GM12878 (cell line): ENCODE data around the gene OGFOD3. TPM values are rescaled to one million over a fixed set of nuclear protein-coding genes. Genes with fewer than 3 reads are reported as not detected.

Source experiments
- BHLHE40 ChIP-seq, 2 experiments: fragments of 450-650 bp in 1 of 2; IDR thresholded peaks; 2 replicates each; pipeline ENCODE4 v1.6.1; 2011 to 2017; ENCODE audit warnings: low read depth in 2 of 2, borderline replicate concordance in 1 of 2, improper control_type of control experiment in 1 of 2, low read length in 1 of 2, mild to moderate bottlenecking in 1 of 2
- CBX3 ChIP-seq: fragments of 200-600 bp; sonication (generic); IDR thresholded peaks from 2 replicates; pipeline ENCODE4 v1.6.1; 2016; ENCODE audit warnings: low read depth, borderline replicate concordance
- CHD1 ChIP-seq: IDR thresholded peaks from 2 replicates; pipeline ENCODE4 v1.6.1; 2012; ENCODE audit warnings: low read depth, low read length, improper control_type of control experiment
- CREB1 ChIP-seq: IDR thresholded peaks from 2 replicates; pipeline ENCODE4 v1.6.1; 2012; ENCODE audit warnings: low read depth, mild to moderate bottlenecking, inconsistent platforms
- IRF4 ChIP-seq: IDR thresholded peaks from 2 replicates; pipeline ENCODE4 v1.6.1; 2011; ENCODE audit warnings: low read depth, low read length
- JUNB ChIP-seq: IDR thresholded peaks from 2 replicates; pipeline ENCODE4 v1.6.1; 2016; ENCODE audit warnings: antibody characterized with exemption, mild to moderate bottlenecking
- JUND ChIP-seq: IDR thresholded peaks from 2 replicates; pipeline ENCODE4 v1.6.1; 2012; ENCODE audit warnings: low read depth, mild to moderate bottlenecking, low read length, improper control_type of control experiment, moderate library complexity
- LARP7 ChIP-seq: fragments of 450-650 bp; IDR thresholded peaks from 2 replicates; pipeline ENCODE4 v1.6.1; 2017; ENCODE audit warnings: mild to moderate bottlenecking
- MEF2A ChIP-seq: IDR thresholded peaks from 2 replicates; pipeline ENCODE4 v1.6.1; 2011; ENCODE audit warnings: low read depth, mild to moderate bottlenecking, low read length, moderate library complexity; ENCODE audit not compliant: insufficient read depth
- RB1 ChIP-seq: fragments of 450-650 bp; formaldehyde crosslinking; IDR thresholded peaks from 2 replicates; pipeline ENCODE4 v1.6.1; 2017; ENCODE audit warnings: mild to moderate bottlenecking, borderline replicate concordance
- RFX5 ChIP-seq: IDR thresholded peaks from 2 replicates; pipeline ENCODE4 v1.6.1; 2011; ENCODE audit warnings: low read depth, low read length, improper control_type of control experiment
- SMC3 ChIP-seq: IDR thresholded peaks from 2 replicates; pipeline ENCODE4 v1.6.1; 2011; ENCODE audit warnings: low read length, improper control_type of control experiment, borderline replicate concordance
- STAT1 ChIP-seq: fragments of 450-650 bp; conservative IDR thresholded peaks from 2 replicates; pipeline ENCODE4 v1.6.1; 2014; ENCODE audit warnings: antibody characterized with exemption, mild to moderate bottlenecking
- TCF3 ChIP-seq: IDR thresholded peaks from 2 replicates; pipeline ENCODE4 v1.6.1; 2012; ENCODE audit warnings: low read depth, mild to moderate bottlenecking, low read length, borderline replicate concordance; ENCODE audit not compliant: insufficient read depth
- ZNF274 ChIP-seq: IDR thresholded peaks from one replicate; pipeline ENCODE4 v1.8.0; 2011; ENCODE audit not compliant: insufficient read length, insufficient read depth
- ZNF622 ChIP-seq: fragments of 450-650 bp; IDR thresholded peaks from 2 replicates; pipeline ENCODE4 v1.6.1; 2017; ENCODE audit warnings: mild to moderate bottlenecking, inconsistent platforms
- polyA plus RNA-seq, 11 experiments: library from polyadenylated mRNA; depleted of rRNA in 4 of 11; unstranded in 6 of 11; stranded (reverse) in 5 of 11; fragments of >200 nt; fragmentation: Nextera tagmentation in 4 of 11; fragmentation: Illumina TruSeq in 1 of 11; extraction: Ambion mirVana in 4 of 11; extraction: Trizol in 1 of 11; gene quantifications; 1 replicate in 1 of 11; 2 replicates in 10 of 11; pipeline versions ENCODE4 v1.2.1 to v1.2.3, GENCODE V29; 2011 to 2016; ENCODE audit warnings: inconsistent platforms in 2 of 11, missing spikeins in 2 of 11, low read depth in 1 of 11
- total RNA-seq, 4 experiments: library from RNA; depleted of rRNA in 3 of 4; stranded (reverse); fragments of >200 nt in 3 of 4; fragmentation: Illumina TruSeq in 1 of 4; extraction: Trizol in 1 of 4; gene quantifications; 2 replicates each; pipeline versions ENCODE4 v1.2.1 to v1.2.3, GENCODE V29; 2013 to 2021
- TF ChIP-seq, protein P1 (sequence below): IDR thresholded peaks from 2 replicates; pipeline ENCODE4 v1.6.1; 2012; ENCODE audit warnings: low read depth, low read length, improper control_type of control experiment
- TF ChIP-seq, protein P2 (sequence below): fragments of 450-650 bp; IDR thresholded peaks from 2 replicates; pipeline ENCODE4 v1.6.1; 2017; ENCODE audit warnings: mild to moderate bottlenecking, moderate library complexity
- TF ChIP-seq, protein P3 (sequence below): IDR thresholded peaks from 2 replicates; pipeline ENCODE4 v1.6.1; 2012; ENCODE audit warnings: low read depth, low read length, improper control_type of control experiment
- TF ChIP-seq, protein P4 (sequence below): fragments of 450-650 bp; IDR thresholded peaks from 2 replicates; pipeline ENCODE4 v1.6.1; 2017; ENCODE audit warnings: borderline replicate concordance

The OGFOD3 gene
- total and polyA plus RNA-seq, 10 of the 15 experiments (the other 5 are each of a cell fraction or from before 2014, with no cell fraction given), result 0.48 to 28.4 (median 18.3) TPM

DNA sequence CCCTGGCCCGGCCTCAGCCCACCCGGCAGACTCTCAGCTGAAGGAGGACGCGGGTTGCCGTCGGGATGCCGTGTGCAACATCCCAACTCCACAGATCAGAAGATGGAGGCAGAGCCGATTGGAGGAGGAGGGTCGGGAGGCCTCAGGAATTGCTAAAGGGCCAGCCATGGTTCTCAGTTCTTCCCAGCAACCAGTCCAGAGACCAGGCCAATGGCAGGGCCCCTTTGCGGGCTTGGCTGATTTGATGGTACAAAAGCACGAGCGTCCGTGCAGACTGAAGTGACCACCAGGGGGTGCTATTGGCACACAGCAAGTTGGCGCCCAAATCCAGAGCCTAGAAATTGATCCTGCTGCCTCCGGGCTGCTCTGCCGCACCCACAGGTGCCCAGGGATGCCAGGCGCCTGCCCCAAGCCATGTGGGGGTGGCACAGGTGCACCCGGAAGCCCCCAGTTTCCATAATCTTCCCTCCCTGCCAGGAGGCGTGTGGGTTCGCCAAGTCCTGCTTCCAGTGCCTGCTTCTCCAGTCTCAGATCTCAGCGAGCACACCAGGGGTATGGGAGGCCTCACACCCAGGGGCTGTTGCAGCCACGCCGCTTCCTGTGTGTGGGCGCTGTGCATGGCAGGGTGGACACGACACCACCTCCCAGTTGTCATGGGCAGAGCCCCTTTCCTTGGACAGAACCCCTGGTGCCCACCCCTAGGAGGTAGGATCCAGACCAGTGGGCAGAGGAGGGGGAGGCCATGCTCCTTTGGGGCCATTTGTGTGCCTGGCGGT lies 66.5 kb downstream of the OGFOD3 start (continued):
- TF ChIP-seq, protein P1, sequence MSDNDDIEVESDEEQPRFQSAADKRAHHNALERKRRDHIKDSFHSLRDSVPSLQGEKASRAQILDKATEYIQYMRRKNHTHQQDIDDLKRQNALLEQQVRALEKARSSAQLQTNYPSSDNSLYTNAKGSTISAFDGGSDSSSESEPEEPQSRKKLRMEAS, result peak; percentile 60; the same call in 1 of the 2 replicates
- TF ChIP-seq RB1, result peak; percentile 85; the same call in 1 of the 2 replicates
- 0 out of 2 replicates have a peak, but pooled peaks have one; percentile 4 for TF ChIP-seq CREB1
- no peak for TF ChIP-seq MEF2A
- TF ChIP-seq, protein P2, sequence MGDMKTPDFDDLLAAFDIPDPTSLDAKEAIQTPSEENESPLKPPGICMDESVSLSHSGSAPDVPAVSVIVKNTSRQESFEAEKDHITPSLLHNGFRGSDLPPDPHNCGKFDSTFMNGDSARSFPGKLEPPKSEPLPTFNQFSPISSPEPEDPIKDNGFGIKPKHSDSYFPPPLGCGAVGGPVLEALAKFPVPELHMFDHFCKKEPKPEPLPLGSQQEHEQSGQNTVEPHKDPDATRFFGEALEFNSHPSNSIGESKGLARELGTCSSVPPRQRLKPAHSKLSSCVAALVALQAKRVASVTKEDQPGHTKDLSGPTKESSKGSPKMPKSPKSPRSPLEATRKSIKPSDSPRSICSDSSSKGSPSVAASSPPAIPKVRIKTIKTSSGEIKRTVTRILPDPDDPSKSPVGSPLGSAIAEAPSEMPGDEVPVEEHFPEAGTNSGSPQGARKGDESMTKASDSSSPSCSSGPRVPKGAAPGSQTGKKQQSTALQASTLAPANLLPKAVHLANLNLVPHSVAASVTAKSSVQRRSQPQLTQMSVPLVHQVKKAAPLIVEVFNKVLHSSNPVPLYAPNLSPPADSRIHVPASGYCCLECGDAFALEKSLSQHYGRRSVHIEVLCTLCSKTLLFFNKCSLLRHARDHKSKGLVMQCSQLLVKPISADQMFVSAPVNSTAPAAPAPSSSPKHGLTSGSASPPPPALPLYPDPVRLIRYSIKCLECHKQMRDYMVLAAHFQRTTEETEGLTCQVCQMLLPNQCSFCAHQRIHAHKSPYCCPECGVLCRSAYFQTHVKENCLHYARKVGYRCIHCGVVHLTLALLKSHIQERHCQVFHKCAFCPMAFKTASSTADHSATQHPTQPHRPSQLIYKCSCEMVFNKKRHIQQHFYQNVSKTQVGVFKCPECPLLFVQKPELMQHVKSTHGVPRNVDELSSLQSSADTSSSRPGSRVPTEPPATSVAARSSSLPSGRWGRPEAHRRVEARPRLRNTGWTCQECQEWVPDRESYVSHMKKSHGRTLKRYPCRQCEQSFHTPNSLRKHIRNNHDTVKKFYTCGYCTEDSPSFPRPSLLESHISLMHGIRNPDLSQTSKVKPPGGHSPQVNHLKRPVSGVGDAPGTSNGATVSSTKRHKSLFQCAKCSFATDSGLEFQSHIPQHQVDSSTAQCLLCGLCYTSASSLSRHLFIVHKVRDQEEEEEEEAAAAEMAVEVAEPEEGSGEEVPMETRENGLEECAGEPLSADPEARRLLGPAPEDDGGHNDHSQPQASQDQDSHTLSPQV, result peak; percentile 22; the same call in 1 of the 2 replicates
- TF ChIP-seq CBX3, result no peak
- TF ChIP-seq CHD1, result no peak
- TF ChIP-seq ZNF622, result no peak
- TF ChIP-seq JUNB, result no peak
- no peak for TF ChIP-seq TCF3
- peak; percentile 52 to 72; a peak in 3 of 4 replicates for TF ChIP-seq BHLHE40 (IDR thresholded peaks at IDR 0.05; ENCODE audit: borderline replicate concordance in 1 of 2, low read depth in 2 of 2, low read length in 1 of 2)
- TF ChIP-seq, protein P3, sequence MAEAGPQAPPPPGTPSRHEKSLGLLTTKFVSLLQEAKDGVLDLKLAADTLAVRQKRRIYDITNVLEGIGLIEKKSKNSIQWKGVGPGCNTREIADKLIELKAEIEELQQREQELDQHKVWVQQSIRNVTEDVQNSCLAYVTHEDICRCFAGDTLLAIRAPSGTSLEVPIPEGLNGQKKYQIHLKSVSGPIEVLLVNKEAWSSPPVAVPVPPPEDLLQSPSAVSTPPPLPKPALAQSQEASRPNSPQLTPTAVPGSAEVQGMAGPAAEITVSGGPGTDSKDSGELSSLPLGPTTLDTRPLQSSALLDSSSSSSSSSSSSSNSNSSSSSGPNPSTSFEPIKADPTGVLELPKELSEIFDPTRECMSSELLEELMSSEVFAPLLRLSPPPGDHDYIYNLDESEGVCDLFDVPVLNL, result no peak
- TF ChIP-seq SMC3, result peak; percentile 97
- no peak for TF ChIP-seq ZNF274
- 0 out of 2 replicates have a peak, but pooled peaks have one; percentile 17 for TF ChIP-seq IRF4
- TF ChIP-seq JUND, result peak; percentile 33; the same call in 1 of the 2 replicates
- peak; percentile 92 for TF ChIP-seq RFX5
- TF ChIP-seq LARP7, result no peak
- TF ChIP-seq, protein P4, sequence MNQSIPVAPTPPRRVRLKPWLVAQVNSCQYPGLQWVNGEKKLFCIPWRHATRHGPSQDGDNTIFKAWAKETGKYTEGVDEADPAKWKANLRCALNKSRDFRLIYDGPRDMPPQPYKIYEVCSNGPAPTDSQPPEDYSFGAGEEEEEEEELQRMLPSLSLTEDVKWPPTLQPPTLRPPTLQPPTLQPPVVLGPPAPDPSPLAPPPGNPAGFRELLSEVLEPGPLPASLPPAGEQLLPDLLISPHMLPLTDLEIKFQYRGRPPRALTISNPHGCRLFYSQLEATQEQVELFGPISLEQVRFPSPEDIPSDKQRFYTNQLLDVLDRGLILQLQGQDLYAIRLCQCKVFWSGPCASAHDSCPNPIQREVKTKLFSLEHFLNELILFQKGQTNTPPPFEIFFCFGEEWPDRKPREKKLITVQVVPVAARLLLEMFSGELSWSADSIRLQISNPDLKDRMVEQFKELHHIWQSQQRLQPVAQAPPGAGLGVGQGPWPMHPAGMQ, result no peak
- TF ChIP-seq STAT1, result peak; percentile 52; the same call in 1 of the 2 replicates
- TF ChIP-seq, all 136 proteins: peak for 16
